GM18867 (cell line): ENCODE data around the gene FIP1L1.

ENCODE experiments used
- ATAC-seq: cut with Tn5 transposase; IDR thresholded peaks from one replicate; pipeline ENCODE4 v1.9.1; 2021; ENCODE audit warnings: mild to moderate bottlenecking, moderate library complexity; ENCODE audit not compliant: unreplicated experiment

FIP1L1 gene

GRCh38 chr4:53498706-53499105, 121.3 kb downstream of the FIP1L1 start:
- ATAC-seq = no peak

GRCh38 chr4:53499791-53500190, 122.3 kb downstream of the FIP1L1 start:
- no peak for ATAC-seq

GRCh38 chr4:53500546-53500945, 123.1 kb downstream of the FIP1L1 start:
- no peak for ATAC-seq

- no peak for ATAC-seq
Measured at GRCh38 chr4:53501561-53501960, 124.1 kb downstream of the FIP1L1 start.

- ATAC-seq = no peak
Measured at GRCh38 chr4:53502094-53502493, 124.7 kb downstream of the FIP1L1 start.

- no peak for ATAC-seq
Measured at GRCh38 chr4:53505947-53506346, 128.5 kb downstream of the FIP1L1 start.

GRCh38 chr4:53507058-53507457, 129.6 kb downstream of the FIP1L1 start:
- no peak for ATAC-seq

GRCh38 chr4:53507671-53508286, 130.3 kb downstream of the FIP1L1 start:
- no peak for ATAC-seq

GRCh38 chr4:53508446-53508845, 131.0 kb downstream of the FIP1L1 start:
- no peak for ATAC-seq

- no peak for ATAC-seq
Measured at GRCh38 chr4:53510321-53510720, 132.9 kb downstream of the FIP1L1 start.
